Endothelial cell of umbilical vein (primary cell): ENCODE measurements around the gene TM9SF2. TPM values are rescaled to one million over a fixed set of nuclear protein-coding genes. Genes with fewer than 3 reads are reported as not detected.
A peak's percentile ranks its signal among the peaks of the same experiment; 100 is the strongest.

Experiments used
- BruUV-seq: library from RNA; stranded (reverse); fragments of 400-500 nt; replicated peaks from 2 replicates; lab custom pipeline; 2021; lab: Mats Ljungman, UMichigan
- CTCF ChIA-PET: fragments of 300-600, 350-600 bp; sonication (Branson Sonifier 250); formaldehyde crosslinking; loops from one replicate; lab custom pipeline; 2021; ENCODE audit warnings: antibody characterized with exemption, inconsistent platforms; lab: Charles Lee
- POLR2A ChIA-PET: fragments of 300-600, 350-600 bp; sonication (Branson Sonifier 250); formaldehyde crosslinking; loops from one replicate; lab custom pipeline; 2021; ENCODE audit warnings: antibody characterized with exemption, inconsistent platforms; lab: Charles Lee
- DNase-seq: peaks from one replicate; pipeline ENCODE4 v3.0.0-alpha.2; 2011; ENCODE audit warnings: low read depth, low spot score
- FAIRE-seq: peaks from 2 replicates; lab custom pipeline; 2011; peaks lifted over from hg19 to GRCh38; lab: Jason Lieb, UNC
- H2AFZ ChIP-seq: 2 replicates; pipeline ENCODE4 v1.6.0; 2012; ENCODE audit warnings: low read depth, low read length, control low read depth, inconsistent platforms
- H3K27ac ChIP-seq: 2 replicates; pipeline ENCODE4 v1.5.1; 2011; ENCODE audit warnings: low read depth, mild to moderate bottlenecking, control low read depth, low read length, moderate library complexity; ENCODE audit not compliant: insufficient read depth
- H3K27me3 ChIP-seq, 2 experiments: 2 replicates each; pipeline versions ENCODE4 v1.6.0 to v1.6.1; 2011; ENCODE audit warnings: low read length in 2 of 2, mixed read lengths in 1 of 2; ENCODE audit not compliant: control insufficient read depth in 2 of 2, insufficient read depth in 2 of 2
- H3K36me3 ChIP-seq, 2 experiments: 2 replicates in 1 of 2; 3 replicates in 1 of 2; pipeline ENCODE4 v1.5.1; 2011; ENCODE audit warnings: low read length in 2 of 2, mild to moderate bottlenecking in 1 of 2, moderate library complexity in 1 of 2; ENCODE audit not compliant: control insufficient read depth in 2 of 2, insufficient read depth in 2 of 2; ENCODE audit errors: extremely low read depth in 1 of 2
- H3K4me1 ChIP-seq: 3 replicates; pipeline ENCODE4 v1.5.1; 2011; ENCODE audit warnings: mild to moderate bottlenecking, low read length; ENCODE audit not compliant: control insufficient read depth, insufficient read depth; ENCODE audit errors: extremely low read depth
- H3K4me2 ChIP-seq: 2 replicates; pipeline ENCODE4 v1.6.1; 2011; ENCODE audit warnings: low read length, control low read depth, mixed read lengths; ENCODE audit not compliant: insufficient read depth
- H3K4me3 ChIP-seq, 3 experiments: fragments of 200-600 bp in 1 of 3; sonication (generic), shearing (Covaris generic) in 1 of 3; replicated peaks in 1 of 3; 2 replicates each; pipeline ENCODE4 v1.5.1; 2011 to 2016; ENCODE audit warnings: control low read depth in 3 of 3, low read length in 3 of 3, mild to moderate bottlenecking in 2 of 3, inconsistent platforms in 1 of 3, low read depth in 1 of 3, moderate library complexity in 1 of 3; ENCODE audit not compliant: insufficient read depth in 1 of 3
- H3K79me2 ChIP-seq: 2 replicates; pipeline ENCODE4 v1.6.0; 2012; ENCODE audit warnings: low read length, inconsistent platforms; ENCODE audit not compliant: control insufficient read depth, insufficient read depth
- H3K9ac ChIP-seq: replicated peaks from 2 replicates; pipeline ENCODE3; 2011; ENCODE audit warnings: low read length, control low read depth; ENCODE audit not compliant: insufficient read depth; ENCODE audit errors: extremely low read depth
- H3K9me1 ChIP-seq: replicated peaks from 3 replicates; pipeline ENCODE4 v1.6.0; 2011; ENCODE audit warnings: mild to moderate bottlenecking, low read length; ENCODE audit not compliant: control insufficient read depth, insufficient read depth; ENCODE audit errors: extremely low read depth
- H3K9me3 ChIP-seq: replicated peaks from 2 replicates; pipeline ENCODE4 v1.5.1; 2012; ENCODE audit warnings: low read length, inconsistent platforms; ENCODE audit not compliant: control insufficient read depth, insufficient read depth
- H4K20me1 ChIP-seq: replicated peaks from 2 replicates; pipeline ENCODE3; 2011; ENCODE audit warnings: mild to moderate bottlenecking, low read length; ENCODE audit not compliant: control insufficient read depth, insufficient read depth; ENCODE audit errors: extremely low read depth
- CTCF ChIP-seq, 2 donors: IDR thresholded peaks; 1 replicate in 1 of 2; 2 replicates in 1 of 2; pipeline ENCODE4 v1.5.1; 2011; ENCODE audit warnings: low read length in 2 of 2, mild to moderate bottlenecking in 2 of 2, moderate library complexity in 2 of 2, control low read depth in 1 of 2, inconsistent platforms in 1 of 2, low read depth in 1 of 2; ENCODE audit not compliant: insufficient read depth in 1 of 2; ENCODE audit errors: extremely low read depth in 1 of 2
- EZH2 ChIP-seq: IDR thresholded peaks from 2 replicates; pipeline ENCODE4 v1.6.1; 2012; ENCODE audit warnings: borderline replicate concordance, low read depth, mild to moderate bottlenecking, moderate library complexity, low read length, inconsistent platforms; ENCODE audit not compliant: severe bottlenecking
- FOS ChIP-seq: IDR thresholded peaks from 2 replicates; pipeline ENCODE4 v1.6.1; 2011; ENCODE audit warnings: mild to moderate bottlenecking, low read length, moderate library complexity, borderline replicate concordance; ENCODE audit not compliant: insufficient read depth
- GATA2 ChIP-seq: IDR thresholded peaks from 2 replicates; pipeline ENCODE4 v1.7.0; 2011; ENCODE audit warnings: low read depth, mild to moderate bottlenecking, moderate library complexity, mixed read lengths, low read length; ENCODE audit not compliant: insufficient read length, insufficient read depth
- JUN ChIP-seq: IDR thresholded peaks from 2 replicates; pipeline ENCODE4 v1.6.1; 2011; ENCODE audit warnings: borderline replicate concordance, low read depth; ENCODE audit not compliant: insufficient read length, insufficient read depth
- MAX ChIP-seq: IDR thresholded peaks from 2 replicates; pipeline ENCODE4 v1.6.1; 2011; ENCODE audit not compliant: insufficient read depth, insufficient read length
- MYC ChIP-seq: IDR thresholded peaks from one replicate; pipeline ENCODE4 v1.6.1; 2011; ENCODE audit warnings: mild to moderate bottlenecking, low read depth, low read length
- POLR2A ChIP-seq: IDR thresholded peaks from 2 replicates; pipeline ENCODE4 v1.6.1; 2012; ENCODE audit warnings: low read depth, mild to moderate bottlenecking, control low read depth, low read length
- POLR2AphosphoS5 ChIP-seq: IDR thresholded peaks from 2 replicates; pipeline ENCODE4 v1.6.1; 2012; ENCODE audit warnings: low read depth, mild to moderate bottlenecking, control low read depth, low read length, moderate library complexity; ENCODE audit not compliant: insufficient read depth
- dilution Hi-C: fragments of 300-500 bp; cut with MboI; formaldehyde crosslinking; loops from one replicate; pipeline ENCODE4 v1.15.0; 2019; ENCODE audit warnings: low sequenced_read_pairs; ENCODE audit not compliant: extremely low pct_ligation_motif_present
- intact Hi-C: fragments of 100-400 bp; cut with micrococcal nuclease; formaldehyde crosslinking; loops from one replicate; pipeline ENCODE4 v1.10.0; 2022
- polyA plus RNA-seq, 4 experiments: library from polyadenylated mRNA; depleted of rRNA in 3 of 4; stranded (reverse) in 3 of 4; unstranded in 1 of 4; fragments of >200 nt; gene quantifications; 2 replicates each; pipeline versions ENCODE4 v1.2.1 to v1.2.3, GENCODE V29; 2011 to 2012; ENCODE audit warnings: missing spikeins in 1 of 4
- total RNA-seq: library from RNA; stranded (reverse); gene quantifications from 2 replicates; pipeline ENCODE4 v1.2.3, GENCODE V29; 2021

The TM9SF2 gene
- total and polyA plus RNA-seq, 2 donors (not counting 3 experiments of a cell fraction or from before 2014, with no cell fraction given): 76.0 to 90.0 TPM

- Histone ChIP-seq H3K9me3 (no peaks in the 10 kb centered on the region), H3K9ac (no peak overlapping the region), H3K4me2 (no peak overlapping the region), H3K9me1 (no peaks in the 10 kb centered on the region), H3K4me1 (peaks cover 5% of the 10 kb centered on the region), H2AFZ (no peak overlapping the region), H3K36me3 (no peaks in the 10 kb centered on the region), H3K27me3 (no peaks in the 10 kb centered on the region), H3K79me2 (no peaks in the 10 kb centered on the region), H3K27ac (no peak overlapping the region), H3K4me3 (no peak overlapping the region), H4K20me1 (no peaks in the 10 kb centered on the region)
- no peak for TF ChIP-seq MAX
- TF ChIP-seq FOS: no peak
- TF ChIP-seq EZH2: no peak
- no peak for TF ChIP-seq GATA2
- TF ChIP-seq MYC: no peak
- TF ChIP-seq JUN: no peak
- TF ChIP-seq POLR2AphosphoS5: no peak
- TF ChIP-seq CTCF (IDR thresholded peaks at IDR 0.05; ENCODE audit: extremely low read depth in 1 of 2, insufficient read depth in 1 of 2, low read depth in 1 of 2, low read length in 2 of 2): no peak
- no peak for TF ChIP-seq POLR2A
- BruUV-seq: no TSS peak
- FAIRE-seq (peak; percentile 12), DNase-seq (no peak)
- CTCF ChIA-PET: interaction anchor here (1.2 kb wide), 1 partner anchor 12 kb away, joined by 3 read pairs; no protein-coding TSS in a partner anchor
- intact Hi-C loops: no loop called here
- dilution Hi-C loops: no loop called here
- POLR2A ChIA-PET: no interaction called here
These were observed 29.2 kb upstream of the TM9SF2 start for GRCh38 chr13:99472122-99472440.
